Endothelial cell of umbilical vein (primary cell): ENCODE measurements around the gene UCN3. TPM values are rescaled to one million over a fixed set of nuclear protein-coding genes. Genes with fewer than 3 reads are reported as not detected.

Experiments used
- BruUV-seq: library from RNA; stranded (reverse); fragments of 400-500 nt; replicated peaks from 2 replicates; lab custom pipeline; 2021; lab: Mats Ljungman, UMichigan
- CTCF ChIA-PET: fragments of 300-600, 350-600 bp; sonication (Branson Sonifier 250); formaldehyde crosslinking; loops from one replicate; lab custom pipeline; 2021; ENCODE audit warnings: antibody characterized with exemption, inconsistent platforms; lab: Charles Lee
- POLR2A ChIA-PET: fragments of 300-600, 350-600 bp; sonication (Branson Sonifier 250); formaldehyde crosslinking; loops from one replicate; lab custom pipeline; 2021; ENCODE audit warnings: antibody characterized with exemption, inconsistent platforms; lab: Charles Lee
- DNase-seq: peaks from one replicate; pipeline ENCODE4 v3.0.0-alpha.2; 2011; ENCODE audit warnings: low read depth, low spot score
- FAIRE-seq: peaks from 2 replicates; lab custom pipeline; 2011; peaks lifted over from hg19 to GRCh38; lab: Jason Lieb, UNC
- H2AFZ ChIP-seq: 2 replicates; pipeline ENCODE4 v1.6.0; 2012; ENCODE audit warnings: low read depth, low read length, control low read depth, inconsistent platforms
- H3K27ac ChIP-seq: 2 replicates; pipeline ENCODE4 v1.5.1; 2011; ENCODE audit warnings: low read depth, mild to moderate bottlenecking, control low read depth, low read length, moderate library complexity; ENCODE audit not compliant: insufficient read depth
- H3K27me3 ChIP-seq, 2 experiments: 2 replicates each; pipeline versions ENCODE4 v1.6.0 to v1.6.1; 2011; ENCODE audit warnings: low read length in 2 of 2, mixed read lengths in 1 of 2; ENCODE audit not compliant: control insufficient read depth in 2 of 2, insufficient read depth in 2 of 2
- H3K36me3 ChIP-seq, 2 experiments: 2 replicates in 1 of 2; 3 replicates in 1 of 2; pipeline ENCODE4 v1.5.1; 2011; ENCODE audit warnings: low read length in 2 of 2, mild to moderate bottlenecking in 1 of 2, moderate library complexity in 1 of 2; ENCODE audit not compliant: control insufficient read depth in 2 of 2, insufficient read depth in 2 of 2; ENCODE audit errors: extremely low read depth in 1 of 2
- H3K4me1 ChIP-seq: 3 replicates; pipeline ENCODE4 v1.5.1; 2011; ENCODE audit warnings: mild to moderate bottlenecking, low read length; ENCODE audit not compliant: control insufficient read depth, insufficient read depth; ENCODE audit errors: extremely low read depth
- H3K4me2 ChIP-seq: 2 replicates; pipeline ENCODE4 v1.6.1; 2011; ENCODE audit warnings: low read length, control low read depth, mixed read lengths; ENCODE audit not compliant: insufficient read depth
- H3K4me3 ChIP-seq, 3 experiments: fragments of 200-600 bp in 1 of 3; sonication (generic), shearing (Covaris generic) in 1 of 3; replicated peaks in 1 of 3; 2 replicates each; pipeline ENCODE4 v1.5.1; 2011 to 2016; ENCODE audit warnings: control low read depth in 3 of 3, low read length in 3 of 3, mild to moderate bottlenecking in 2 of 3, inconsistent platforms in 1 of 3, low read depth in 1 of 3, moderate library complexity in 1 of 3; ENCODE audit not compliant: insufficient read depth in 1 of 3
- H3K79me2 ChIP-seq: 2 replicates; pipeline ENCODE4 v1.6.0; 2012; ENCODE audit warnings: low read length, inconsistent platforms; ENCODE audit not compliant: control insufficient read depth, insufficient read depth
- H3K9ac ChIP-seq: replicated peaks from 2 replicates; pipeline ENCODE3; 2011; ENCODE audit warnings: low read length, control low read depth; ENCODE audit not compliant: insufficient read depth; ENCODE audit errors: extremely low read depth
- H3K9me1 ChIP-seq: replicated peaks from 3 replicates; pipeline ENCODE4 v1.6.0; 2011; ENCODE audit warnings: mild to moderate bottlenecking, low read length; ENCODE audit not compliant: control insufficient read depth, insufficient read depth; ENCODE audit errors: extremely low read depth
- H3K9me3 ChIP-seq: replicated peaks from 2 replicates; pipeline ENCODE4 v1.5.1; 2012; ENCODE audit warnings: low read length, inconsistent platforms; ENCODE audit not compliant: control insufficient read depth, insufficient read depth
- H4K20me1 ChIP-seq: replicated peaks from 2 replicates; pipeline ENCODE3; 2011; ENCODE audit warnings: mild to moderate bottlenecking, low read length; ENCODE audit not compliant: control insufficient read depth, insufficient read depth; ENCODE audit errors: extremely low read depth
- CTCF ChIP-seq, 2 donors: IDR thresholded peaks; 1 replicate in 1 of 2; 2 replicates in 1 of 2; pipeline ENCODE4 v1.5.1; 2011; ENCODE audit warnings: low read length in 2 of 2, mild to moderate bottlenecking in 2 of 2, moderate library complexity in 2 of 2, control low read depth in 1 of 2, inconsistent platforms in 1 of 2, low read depth in 1 of 2; ENCODE audit not compliant: insufficient read depth in 1 of 2; ENCODE audit errors: extremely low read depth in 1 of 2
- EZH2 ChIP-seq: IDR thresholded peaks from 2 replicates; pipeline ENCODE4 v1.6.1; 2012; ENCODE audit warnings: borderline replicate concordance, low read depth, mild to moderate bottlenecking, moderate library complexity, low read length, inconsistent platforms; ENCODE audit not compliant: severe bottlenecking
- FOS ChIP-seq: IDR thresholded peaks from 2 replicates; pipeline ENCODE4 v1.6.1; 2011; ENCODE audit warnings: mild to moderate bottlenecking, low read length, moderate library complexity, borderline replicate concordance; ENCODE audit not compliant: insufficient read depth
- GATA2 ChIP-seq: IDR thresholded peaks from 2 replicates; pipeline ENCODE4 v1.7.0; 2011; ENCODE audit warnings: low read depth, mild to moderate bottlenecking, moderate library complexity, mixed read lengths, low read length; ENCODE audit not compliant: insufficient read length, insufficient read depth
- JUN ChIP-seq: IDR thresholded peaks from 2 replicates; pipeline ENCODE4 v1.6.1; 2011; ENCODE audit warnings: borderline replicate concordance, low read depth; ENCODE audit not compliant: insufficient read length, insufficient read depth
- MAX ChIP-seq: IDR thresholded peaks from 2 replicates; pipeline ENCODE4 v1.6.1; 2011; ENCODE audit not compliant: insufficient read depth, insufficient read length
- MYC ChIP-seq: IDR thresholded peaks from one replicate; pipeline ENCODE4 v1.6.1; 2011; ENCODE audit warnings: mild to moderate bottlenecking, low read depth, low read length
- POLR2A ChIP-seq: IDR thresholded peaks from 2 replicates; pipeline ENCODE4 v1.6.1; 2012; ENCODE audit warnings: low read depth, mild to moderate bottlenecking, control low read depth, low read length
- POLR2AphosphoS5 ChIP-seq: IDR thresholded peaks from 2 replicates; pipeline ENCODE4 v1.6.1; 2012; ENCODE audit warnings: low read depth, mild to moderate bottlenecking, control low read depth, low read length, moderate library complexity; ENCODE audit not compliant: insufficient read depth
- dilution Hi-C: fragments of 300-500 bp; cut with MboI; formaldehyde crosslinking; loops from one replicate; pipeline ENCODE4 v1.15.0; 2019; ENCODE audit warnings: low sequenced_read_pairs; ENCODE audit not compliant: extremely low pct_ligation_motif_present
- intact Hi-C: fragments of 100-400 bp; cut with micrococcal nuclease; formaldehyde crosslinking; loops from one replicate; pipeline ENCODE4 v1.10.0; 2022
- polyA plus RNA-seq, 4 experiments: library from polyadenylated mRNA; depleted of rRNA in 3 of 4; stranded (reverse) in 3 of 4; unstranded in 1 of 4; fragments of >200 nt; gene quantifications; 2 replicates each; pipeline versions ENCODE4 v1.2.1 to v1.2.3, GENCODE V29; 2011 to 2012; ENCODE audit warnings: missing spikeins in 1 of 4
- total RNA-seq: library from RNA; stranded (reverse); gene quantifications from 2 replicates; pipeline ENCODE4 v1.2.3, GENCODE V29; 2021

UCN3 gene
- total and polyA plus RNA-seq, 2 donors (not counting 3 experiments of a cell fraction or from before 2014, with no cell fraction given) = not detected

- no peaks in the 10 kb centered on the region for H3K36me3 ChIP-seq
- intact Hi-C loops = no loop called here
- H3K4me3 ChIP-seq = no peak overlapping the region
- H3K9ac ChIP-seq = no peak overlapping the region
- H3K4me2 ChIP-seq = no peak overlapping the region
- H4K20me1 ChIP-seq = no peaks in the 10 kb centered on the region
- FAIRE-seq = no peak
- no peaks in the 10 kb centered on the region for H3K79me2 ChIP-seq
- POLR2A ChIA-PET = no interaction called here
- no TSS peak for BruUV-seq
- no peaks in the 10 kb centered on the region for H3K9me3 ChIP-seq
- H2AFZ ChIP-seq = no peak overlapping the region
- dilution Hi-C loops = no loop called here
- CTCF ChIA-PET = no interaction called here
- TF ChIP-seq GATA2 = no peak
- no peak for TF ChIP-seq MAX
- TF ChIP-seq CTCF (IDR thresholded peaks at IDR 0.05; ENCODE audit: extremely low read depth in 1 of 2, insufficient read depth in 1 of 2, low read depth in 1 of 2, low read length in 2 of 2) = no peak
- TF ChIP-seq JUN = no peak
- TF ChIP-seq EZH2 = no peak
- no peak for TF ChIP-seq POLR2AphosphoS5
- no peak for TF ChIP-seq POLR2A
- TF ChIP-seq FOS = no peak
- TF ChIP-seq MYC = no peak
- peaks cover 0 to 2% of the 10 kb centered on the region in 2 experiments for H3K27me3 ChIP-seq
- no peak overlapping the region for H3K27ac ChIP-seq
- H3K9me1 ChIP-seq = no peaks in the 10 kb centered on the region
- DNase-seq = no peak
- no peaks in the 10 kb centered on the region for H3K4me1 ChIP-seq
Observed at GRCh38 chr10:5370493-5371352, 6.0 kb downstream of the UCN3 start.
